ENCODE results near the gene ZNF280B. TPM values are rescaled to one million over a fixed set of nuclear protein-coding genes. Genes with fewer than 3 reads are reported as not detected.
"Not testable (repeated sequence)": the region's sequence is repeated elsewhere in the genome, so short reads cannot be mapped to it uniquely, and the experiment has no call there.

ZNF280B gene
- polyA plus RNA-seq, 2 donors: 0.05 TPM; not detected in 1

- WGBS, 2 donors: 73 to 75% methylated on average over 6 of the region's 6 CpGs
- no peak overlapping the region for H3K4me3 ChIP-seq (ENCODE audit: low read depth in 1 of 2, low read length in 2 of 2)
- no peaks in the 10 kb centered on the region for H3K9me3 ChIP-seq (ENCODE audit: control insufficient read depth in 2 of 2, insufficient read depth in 1 of 2, low read depth in 1 of 2, low read length in 1 of 2)
- no peaks in the 10 kb centered on the region for H3K36me3 ChIP-seq (ENCODE audit: control insufficient read depth in 2 of 2, insufficient read depth in 2 of 2, low read length in 1 of 2)
- H3K27me3 ChIP-seq (ENCODE audit: control insufficient read depth in 1 of 2, insufficient read depth in 2 of 2, low read length in 2 of 2): no peaks in the 10 kb centered on the region
- H3K4me1 ChIP-seq (ENCODE audit: control insufficient read depth in 2 of 2, insufficient read depth in 2 of 2, low read length in 1 of 2): no peaks in the 10 kb centered on the region
- no peak overlapping the region for H3K27ac ChIP-seq (ENCODE audit: low read depth in 2 of 2, low read length in 1 of 2)
Measured at GRCh38 chr22:22536515-22536914, 28.0 kb upstream of the ZNF280B start.

GRCh38 chr22:22535662-22536061 lies 27.1 kb upstream of the ZNF280B start:
- Histone ChIP-seq H3K27me3 (ENCODE audit: control insufficient read depth in 1 of 2, insufficient read depth in 2 of 2, low read length in 2 of 2) (no peaks in the 10 kb centered on the region), H3K27ac (ENCODE audit: low read depth in 2 of 2, low read length in 1 of 2) (no peak overlapping the region), H3K4me3 (ENCODE audit: low read depth in 1 of 2, low read length in 2 of 2) (no peak overlapping the region), H3K36me3 (ENCODE audit: control insufficient read depth in 2 of 2, insufficient read depth in 2 of 2, low read length in 1 of 2) (no peaks in the 10 kb centered on the region), H3K4me1 (ENCODE audit: control insufficient read depth in 2 of 2, insufficient read depth in 2 of 2, low read length in 1 of 2) (no peaks in the 10 kb centered on the region), H3K9me3 (ENCODE audit: control insufficient read depth in 2 of 2, insufficient read depth in 1 of 2, low read depth in 1 of 2, low read length in 1 of 2) (no peaks in the 10 kb centered on the region)
- 84 to 86% methylated on average over 3 of the region's 3 CpGs for WGBS, 2 donors

GRCh38 chr22:22534604-22535415 lies 26.3 kb upstream of the ZNF280B start:
- Histone ChIP-seq H3K27ac (ENCODE audit: low read depth in 2 of 2, low read length in 1 of 2) (no peak overlapping the region), H3K9me3 (ENCODE audit: control insufficient read depth in 2 of 2, insufficient read depth in 1 of 2, low read depth in 1 of 2, low read length in 1 of 2) (no peaks in the 10 kb centered on the region), H3K4me1 (ENCODE audit: control insufficient read depth in 2 of 2, insufficient read depth in 2 of 2, low read length in 1 of 2) (no peaks in the 10 kb centered on the region), H3K4me3 (ENCODE audit: low read depth in 1 of 2, low read length in 2 of 2) (no peak overlapping the region), H3K36me3 (ENCODE audit: control insufficient read depth in 2 of 2, insufficient read depth in 2 of 2, low read length in 1 of 2) (no peaks in the 10 kb centered on the region), H3K27me3 (ENCODE audit: control insufficient read depth in 1 of 2, insufficient read depth in 2 of 2, low read length in 2 of 2) (no peaks in the 10 kb centered on the region)
- 79 to 81% methylated on average over 9 of the region's 9 CpGs for WGBS, 2 donors

- Histone ChIP-seq H3K4me3 (ENCODE audit: low read depth in 1 of 2, low read length in 2 of 2) (no peak overlapping the region), H3K36me3 (ENCODE audit: control insufficient read depth in 2 of 2, insufficient read depth in 2 of 2, low read length in 1 of 2) (no peaks in the 10 kb centered on the region), H3K27me3 (ENCODE audit: control insufficient read depth in 1 of 2, insufficient read depth in 2 of 2, low read length in 2 of 2) (no peaks in the 10 kb centered on the region), H3K9me3 (ENCODE audit: control insufficient read depth in 2 of 2, insufficient read depth in 1 of 2, low read depth in 1 of 2, low read length in 1 of 2) (no peaks in the 10 kb centered on the region), H3K4me1 (ENCODE audit: control insufficient read depth in 2 of 2, insufficient read depth in 2 of 2, low read length in 1 of 2) (no peaks in the 10 kb centered on the region), H3K27ac (ENCODE audit: low read depth in 2 of 2, low read length in 1 of 2) (no peak overlapping the region)
- WGBS, 2 donors: 66 to 71% methylated on average over 5 of the region's 5 CpGs
Measured at GRCh38 chr22:22533863-22534262, 25.3 kb upstream of the ZNF280B start.

GRCh38 chr22:22533417-22533816 lies 24.9 kb upstream of the ZNF280B start:
- Histone ChIP-seq H3K27me3 (ENCODE audit: control insufficient read depth in 1 of 2, insufficient read depth in 2 of 2, low read length in 2 of 2) (no peaks in the 10 kb centered on the region), H3K36me3 (ENCODE audit: control insufficient read depth in 2 of 2, insufficient read depth in 2 of 2, low read length in 1 of 2) (no peaks in the 10 kb centered on the region), H3K4me3 (ENCODE audit: low read depth in 1 of 2, low read length in 2 of 2) (no peak overlapping the region), H3K4me1 (ENCODE audit: control insufficient read depth in 2 of 2, insufficient read depth in 2 of 2, low read length in 1 of 2) (no peaks in the 10 kb centered on the region), H3K27ac (ENCODE audit: low read depth in 2 of 2, low read length in 1 of 2) (no peak overlapping the region), H3K9me3 (ENCODE audit: control insufficient read depth in 2 of 2, insufficient read depth in 1 of 2, low read depth in 1 of 2, low read length in 1 of 2) (no peaks in the 10 kb centered on the region)
- WGBS, 2 donors: 90 to 92% methylated on average over 1 of the region's 1 CpG

- not testable (repeated sequence) for H3K4me3 ChIP-seq (ENCODE audit: low read depth in 1 of 2, low read length in 2 of 2); H3K36me3 ChIP-seq (ENCODE audit: control insufficient read depth in 2 of 2, insufficient read depth in 2 of 2, low read length in 1 of 2); H3K4me1 ChIP-seq (ENCODE audit: control insufficient read depth in 2 of 2, insufficient read depth in 2 of 2, low read length in 1 of 2); H3K27me3 ChIP-seq (ENCODE audit: control insufficient read depth in 1 of 2, insufficient read depth in 2 of 2, low read length in 2 of 2); H3K27ac ChIP-seq (ENCODE audit: low read depth in 2 of 2, low read length in 1 of 2); H3K9me3 ChIP-seq (ENCODE audit: control insufficient read depth in 2 of 2, insufficient read depth in 1 of 2, low read depth in 1 of 2, low read length in 1 of 2)
- WGBS, 2 donors: 86 to 89% methylated on average over 12 of the region's 12 CpGs
Measured at GRCh38 chr22:22532547-22533071, 24.1 kb upstream of the ZNF280B start.

- Histone ChIP-seq H3K4me3 (ENCODE audit: low read depth in 1 of 2, low read length in 2 of 2) (no peak overlapping the region), H3K9me3 (ENCODE audit: control insufficient read depth in 2 of 2, insufficient read depth in 1 of 2, low read depth in 1 of 2, low read length in 1 of 2) (no peaks in the 10 kb centered on the region), H3K36me3 (ENCODE audit: control insufficient read depth in 2 of 2, insufficient read depth in 2 of 2, low read length in 1 of 2) (no peaks in the 10 kb centered on the region), H3K27me3 (ENCODE audit: control insufficient read depth in 1 of 2, insufficient read depth in 2 of 2, low read length in 2 of 2) (no peaks in the 10 kb centered on the region), H3K4me1 (ENCODE audit: control insufficient read depth in 2 of 2, insufficient read depth in 2 of 2, low read length in 1 of 2) (no peaks in the 10 kb centered on the region), H3K27ac (ENCODE audit: low read depth in 2 of 2, low read length in 1 of 2) (no peak overlapping the region)
- 79 to 83% methylated on average over 7 of the region's 7 CpGs for WGBS, 2 donors
Measured at GRCh38 chr22:22531770-22532546, 23.4 kb upstream of the ZNF280B start.

- H3K27ac ChIP-seq (ENCODE audit: low read depth in 2 of 2, low read length in 1 of 2): no peak overlapping the region
- H3K9me3 ChIP-seq (ENCODE audit: control insufficient read depth in 2 of 2, insufficient read depth in 1 of 2, low read depth in 1 of 2, low read length in 1 of 2): no peaks in the 10 kb centered on the region
- 85 to 91% methylated on average over 2 of the region's 2 CpGs for WGBS, 2 donors
Measured at GRCh38 chr22:22528780-22529179, 20.2 kb upstream of the ZNF280B start.

GRCh38 chr22:22527312-22527711 lies 18.8 kb upstream of the ZNF280B start:
- H3K36me3 ChIP-seq (ENCODE audit: control insufficient read depth in 2 of 2, insufficient read depth in 2 of 2, low read length in 1 of 2): no peaks in the 10 kb centered on the region
- H3K27me3 ChIP-seq (ENCODE audit: control insufficient read depth in 1 of 2, insufficient read depth in 2 of 2, low read length in 2 of 2): no peaks in the 10 kb centered on the region
- 81 to 84% methylated on average over 5 of the region's 5 CpGs for WGBS, 2 donors
- no peak overlapping the region for H3K4me3 ChIP-seq (ENCODE audit: low read depth in 1 of 2, low read length in 2 of 2)
- no peaks in the 10 kb centered on the region for H3K9me3 ChIP-seq (ENCODE audit: control insufficient read depth in 2 of 2, insufficient read depth in 1 of 2, low read depth in 1 of 2, low read length in 1 of 2)
- no peak overlapping the region for H3K27ac ChIP-seq (ENCODE audit: low read depth in 2 of 2, low read length in 1 of 2)
- no peaks in the 10 kb centered on the region for H3K4me1 ChIP-seq (ENCODE audit: control insufficient read depth in 2 of 2, insufficient read depth in 2 of 2, low read length in 1 of 2)

More at GRCh38 chr22:22528780-22529179, 20.2 kb upstream of the ZNF280B start:
- H3K36me3 ChIP-seq (ENCODE audit: control insufficient read depth in 2 of 2, insufficient read depth in 2 of 2, low read length in 1 of 2): no peaks in the 10 kb centered on the region
- no peaks in the 10 kb centered on the region for H3K4me1 ChIP-seq (ENCODE audit: control insufficient read depth in 2 of 2, insufficient read depth in 2 of 2, low read length in 1 of 2)
- H3K4me3 ChIP-seq (ENCODE audit: low read depth in 1 of 2, low read length in 2 of 2): no peak overlapping the region
- no peaks in the 10 kb centered on the region for H3K27me3 ChIP-seq (ENCODE audit: control insufficient read depth in 1 of 2, insufficient read depth in 2 of 2, low read length in 2 of 2)

Measured in esophagus (tissue), 2 donors.